ENCODE data around the gene SEMA3G.

The SEMA3G gene

GRCh38 chr3:52407779-52408178, 37.1 kb downstream of the SEMA3G start:
- no peak for DNase-seq

- DNase-seq, result no peak
These were observed 38.0 kb downstream of the SEMA3G start for GRCh38 chr3:52406791-52407510.

DNA sequence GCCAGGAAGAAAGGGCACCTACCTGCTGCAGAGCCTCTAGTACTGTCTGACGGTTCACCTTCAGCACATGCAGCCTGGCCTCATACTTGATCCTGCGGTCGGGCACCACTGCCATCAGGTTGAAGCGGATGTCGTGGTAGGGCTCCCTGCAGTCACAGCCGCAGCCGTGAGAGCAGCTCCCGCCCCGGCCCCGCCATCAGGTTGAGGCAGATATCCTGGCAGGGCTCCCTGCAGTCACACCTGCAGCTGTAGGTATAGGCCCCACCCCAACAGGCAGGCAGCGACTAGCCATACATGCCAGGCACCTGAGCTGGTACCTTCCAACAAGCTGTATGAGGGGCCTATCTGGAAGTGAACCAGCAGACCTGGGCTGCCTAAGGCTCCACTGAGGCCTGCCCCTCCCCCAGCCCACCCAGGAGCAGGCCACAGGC, 38.7 kb downstream of the SEMA3G start:
- no peak for DNase-seq

GRCh38 chr3:52405601-52406110, 39.2 kb downstream of the SEMA3G start:
- DNase-seq, result no peak

GRCh38 chr3:52405066-52405465, 39.8 kb downstream of the SEMA3G start:
- no peak for DNase-seq

GRCh38 chr3:52404391-52404790, 40.5 kb downstream of the SEMA3G start:
- DNase-seq, result no peak

DNA sequence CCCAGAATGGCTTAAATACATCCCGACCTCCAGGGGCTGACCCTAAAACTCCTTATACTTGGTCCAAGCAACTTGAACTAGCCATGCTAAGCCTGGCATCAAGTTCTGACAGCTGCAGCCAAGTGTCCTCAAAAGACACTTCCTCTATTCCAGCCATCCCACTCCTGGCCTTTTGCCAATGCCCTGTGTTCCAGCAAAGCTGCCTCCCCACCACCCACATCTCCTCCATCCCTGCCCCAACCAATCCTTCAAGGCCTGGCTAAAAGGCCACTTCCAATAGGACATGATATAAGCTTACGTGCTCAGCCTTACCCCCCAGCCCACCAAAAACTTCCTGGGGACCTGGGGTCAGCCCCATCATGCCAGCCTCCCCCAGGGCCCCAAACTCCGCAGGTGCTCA, 40.9 kb downstream of the SEMA3G start:
- no peak for DNase-seq

DNA sequence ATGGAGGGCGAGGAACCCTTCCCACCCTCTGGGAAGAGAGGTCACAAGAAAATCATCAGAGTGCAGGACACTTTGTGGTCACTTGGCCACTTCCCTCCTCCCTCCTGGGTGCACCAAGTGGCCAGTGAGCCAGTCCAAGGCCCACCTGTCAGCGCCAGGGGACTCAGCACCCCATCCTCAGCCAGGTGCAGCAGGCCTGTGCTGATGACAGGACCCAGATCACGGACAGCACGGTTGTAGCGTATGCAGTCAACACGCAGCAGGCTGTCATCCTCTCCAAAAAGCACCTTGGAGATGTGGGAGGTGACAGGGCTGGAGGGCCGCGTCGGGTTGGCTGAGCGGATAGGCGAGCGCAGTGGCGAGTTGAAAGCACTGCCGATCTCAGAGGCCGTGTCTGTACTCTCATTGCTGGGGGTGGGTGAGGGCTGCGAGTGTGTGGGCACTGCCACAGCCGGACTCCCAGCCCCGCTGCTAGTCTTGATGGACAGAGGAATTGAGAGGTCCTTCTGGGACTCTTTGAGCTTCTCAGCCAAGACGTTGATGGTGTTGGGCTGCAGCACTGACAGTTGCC, 41.5 kb downstream of the SEMA3G start:
- no peak for DNase-seq

GRCh38 chr3:52402706-52403270, 42.1 kb downstream of the SEMA3G start:
- DNase-seq, result no peak

- no peak for DNase-seq
These were observed 42.8 kb downstream of the SEMA3G start for GRCh38 chr3:52402101-52402521.

DNA sequence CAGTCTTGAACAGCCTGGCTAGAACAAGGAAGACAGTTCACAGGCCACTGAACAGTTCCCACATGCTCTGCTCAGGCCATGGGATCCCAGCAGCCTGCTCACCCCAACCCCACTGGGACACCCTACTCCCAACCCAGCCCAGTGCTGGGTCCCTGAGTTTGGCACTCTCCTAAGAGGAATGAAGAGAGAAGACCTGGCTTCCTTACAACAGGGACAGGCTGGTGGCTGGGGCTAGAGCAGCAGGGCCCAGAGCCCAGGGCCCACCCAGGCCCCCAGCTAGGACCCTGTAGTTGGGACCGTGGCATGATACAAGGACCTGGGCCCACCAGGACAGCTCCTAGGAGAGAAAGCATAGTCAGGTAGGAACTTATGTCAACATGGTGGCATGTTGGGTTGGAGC, 43.4 kb downstream of the SEMA3G start:
- no peak for DNase-seq

- no peak for DNase-seq
These were observed 43.9 kb downstream of the SEMA3G start for GRCh38 chr3:52401021-52401420.

DNA sequence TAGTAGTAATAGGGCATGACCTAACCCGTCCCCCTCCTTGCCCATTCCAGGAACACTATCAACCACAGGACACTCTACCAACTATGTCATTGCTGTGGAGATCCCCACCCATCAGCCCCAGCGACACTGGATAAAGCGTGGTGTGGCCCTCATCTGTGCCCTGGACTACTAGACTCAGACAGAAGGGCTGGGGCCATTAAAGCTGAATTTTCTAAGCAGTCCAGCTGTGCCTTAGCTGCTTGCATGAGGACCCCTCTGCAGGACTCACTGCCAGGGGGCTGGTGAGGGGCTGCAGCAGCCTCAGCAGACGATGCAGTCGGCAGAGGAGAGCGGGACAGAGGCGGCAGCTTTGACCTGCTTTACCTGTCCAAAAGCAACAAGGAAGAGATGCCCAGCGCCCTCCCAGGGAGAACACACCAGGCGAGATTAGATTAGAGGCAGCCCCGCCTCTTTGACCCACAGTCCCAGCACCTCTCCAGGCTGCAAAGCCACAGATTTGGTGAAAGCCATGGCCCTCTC, 44.6 kb downstream of the SEMA3G start:
- DNase-seq, result no peak

DNA sequence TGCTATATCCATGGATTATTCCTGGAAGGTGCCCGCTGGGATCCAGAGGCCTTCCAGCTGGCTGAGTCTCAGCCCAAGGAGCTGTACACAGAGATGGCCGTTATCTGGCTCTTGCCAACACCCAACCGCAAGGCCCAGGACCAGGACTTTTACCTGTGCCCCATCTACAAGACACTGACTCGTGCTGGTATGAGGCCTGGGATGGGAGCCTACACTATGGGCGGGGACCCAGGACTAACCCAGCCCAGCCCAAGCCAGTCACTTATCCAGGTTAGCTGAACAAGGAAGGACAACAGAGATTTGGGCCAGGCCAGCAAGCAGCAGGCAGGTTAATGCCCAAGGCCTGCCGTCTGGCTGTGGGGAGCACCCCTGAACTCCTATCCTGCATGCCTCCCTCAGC, 45.3 kb downstream of the SEMA3G start:
- no peak for DNase-seq

GRCh38 chr3:52399131-52399530, 45.8 kb downstream of the SEMA3G start:
- DNase-seq, result no peak

DNA sequence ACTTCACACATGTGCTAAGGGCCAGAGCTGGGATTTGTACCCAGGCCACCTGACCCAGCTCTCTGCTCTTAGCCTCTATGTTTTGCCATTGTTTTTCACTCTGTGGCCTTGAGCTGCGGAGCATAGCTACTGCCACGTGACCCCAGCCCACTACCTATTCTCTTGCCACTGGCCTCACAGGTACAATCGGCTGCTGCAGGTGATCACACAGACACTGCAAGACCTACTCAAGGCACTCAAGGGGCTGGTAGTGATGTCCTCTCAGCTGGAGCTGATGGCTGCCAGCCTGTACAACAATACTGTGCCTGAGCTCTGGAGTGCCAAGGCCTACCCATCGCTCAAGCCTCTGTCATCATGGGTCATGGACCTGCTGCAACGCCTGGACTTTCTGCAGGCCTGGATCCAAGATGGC, 46.2 kb downstream of the SEMA3G start:
- DNase-seq, result no peak

DNA sequence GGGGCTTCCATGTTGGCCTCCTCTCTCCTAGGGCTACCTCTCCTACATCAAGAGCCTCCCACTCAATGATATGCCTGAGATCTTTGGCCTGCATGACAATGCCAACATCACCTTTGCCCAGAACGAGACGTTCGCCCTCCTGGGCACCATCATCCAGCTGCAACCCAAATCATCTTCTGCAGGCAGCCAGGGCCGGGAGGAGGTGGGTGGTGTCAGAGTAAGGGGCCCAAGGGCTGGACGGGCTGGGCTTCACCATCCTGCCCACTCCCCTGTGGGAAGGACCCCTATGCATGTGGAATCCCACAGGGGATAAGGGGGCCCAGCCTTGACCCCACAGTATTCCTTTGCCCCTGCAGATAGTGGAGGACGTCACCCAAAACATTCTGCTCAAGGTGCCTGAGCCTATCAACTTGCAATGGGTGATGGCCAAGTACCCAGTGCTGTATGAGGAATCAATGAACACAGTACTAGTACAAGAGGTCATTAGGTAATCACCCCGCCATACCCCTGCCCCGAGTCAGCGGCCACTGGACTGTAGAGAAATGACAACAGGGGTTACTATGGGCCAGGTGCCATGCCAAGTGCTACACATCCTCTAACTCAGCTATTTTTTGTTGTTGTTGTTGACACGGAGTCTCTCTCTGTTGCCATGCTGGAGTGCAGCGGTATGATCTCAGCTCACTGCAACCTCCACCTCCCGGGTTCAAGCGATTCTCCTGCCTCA, 47.1 kb downstream of the SEMA3G start:
- DNase-seq, result no peak

- DNase-seq, result no peak
These were observed 47.9 kb downstream of the SEMA3G start for GRCh38 chr3:52396907-52397591.

GRCh38 chr3:52396011-52396906, 48.6 kb downstream of the SEMA3G start:
- no peak for DNase-seq

- DNase-seq, result no peak
These were observed 49.4 kb downstream of the SEMA3G start for GRCh38 chr3:52395503-52395865.

DNA sequence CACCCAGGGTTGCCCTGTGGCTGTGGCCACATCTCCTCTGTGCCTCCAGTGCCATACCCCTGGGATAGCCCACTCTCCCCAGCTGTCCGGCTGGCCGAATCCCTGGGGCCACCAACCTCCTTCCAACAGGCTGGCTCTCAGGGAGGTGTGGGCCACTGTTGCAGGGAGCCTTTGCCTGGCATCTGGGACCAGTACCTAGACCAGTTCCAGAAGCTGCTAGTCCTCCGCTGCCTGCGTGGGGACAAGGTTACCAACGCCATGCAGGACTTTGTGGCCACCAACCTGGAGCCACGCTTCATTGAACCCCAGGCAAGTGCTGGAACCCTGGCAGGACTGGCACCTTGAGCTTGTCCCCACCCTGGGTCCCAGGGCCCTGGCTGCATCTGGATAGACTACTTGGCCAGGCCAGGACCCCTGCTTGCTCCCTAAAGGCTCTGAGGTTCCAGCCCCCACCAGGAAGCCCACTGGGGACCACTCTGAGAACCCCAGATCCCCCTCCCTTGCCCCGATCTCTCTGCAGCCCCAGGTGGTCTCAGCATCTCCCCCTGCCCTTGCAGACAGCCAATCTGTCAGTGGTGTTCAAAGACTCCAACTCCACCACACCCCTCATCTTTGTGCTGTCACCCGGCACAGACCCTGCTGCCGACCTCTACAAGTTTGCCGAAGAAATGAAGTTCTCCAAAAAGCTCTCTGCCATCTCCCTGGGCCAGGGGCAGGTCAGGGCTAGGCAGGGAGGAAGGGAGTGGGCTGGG, 50.0 kb downstream of the SEMA3G start:
- no peak for DNase-seq

All from activated T-cell treated with anti-CD3 and anti-CD28 coated beads, Interleukin-2, amount 50 U/mL, for 48 hours (primary cell).